HG02678 (cell line): Measurements from ENCODE around the gene MIOX.
A peak's percentile ranks its signal among the peaks of the same experiment; 100 is the strongest.
"Not testable (repeated sequence)": the region's sequence is repeated elsewhere in the genome, so short reads cannot be mapped to it uniquely, and the experiment has no call there.

Experiments used
- ATAC-seq: cut with Tn5 transposase; IDR thresholded peaks from one replicate; pipeline ENCODE4 v1.9.1; 2021; ENCODE audit warnings: mild to moderate bottlenecking, moderate library complexity; ENCODE audit not compliant: unreplicated experiment

The MIOX gene

DNA sequence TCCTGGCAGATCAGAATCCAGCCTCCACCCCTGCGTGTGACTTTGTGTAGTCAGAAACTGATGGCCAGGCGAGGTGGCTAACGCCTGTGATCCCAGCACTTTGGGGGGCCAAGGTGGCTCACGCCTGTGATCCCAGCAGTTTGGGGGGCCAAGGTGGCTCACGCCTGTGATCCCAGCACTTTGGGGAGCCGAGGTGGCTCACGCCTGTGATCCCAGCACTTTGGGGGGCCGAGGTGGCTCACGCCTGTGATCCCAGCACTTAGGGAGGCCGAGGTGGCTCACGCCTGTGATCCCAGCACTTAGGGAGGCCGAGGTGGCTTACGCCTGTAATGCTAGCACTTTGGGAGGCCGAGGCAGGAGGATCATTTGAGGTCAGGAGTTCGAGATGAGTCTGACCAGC is 26.5 kb downstream of the MIOX start:
- ATAC-seq = no peak

DNA sequence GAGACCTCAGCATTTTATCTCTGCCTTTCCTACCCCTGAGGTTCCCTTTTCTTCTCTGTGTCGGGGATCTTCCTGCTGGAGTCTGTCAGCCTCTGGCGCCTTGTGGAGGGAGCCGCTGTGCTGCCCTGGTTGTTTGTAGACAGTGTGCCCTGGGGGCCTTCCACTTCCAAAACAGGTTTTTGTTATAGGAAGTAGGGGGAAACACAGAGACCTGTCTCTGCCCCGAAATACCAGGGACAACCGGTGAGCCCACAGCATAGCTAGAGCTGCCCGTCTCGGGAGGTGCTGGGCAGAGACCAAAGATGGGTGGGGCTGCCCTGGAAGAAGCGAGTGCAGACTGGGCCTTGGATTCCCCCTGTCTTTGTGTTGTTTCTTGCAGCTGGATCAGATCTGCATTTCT is 29.4 kb downstream of the MIOX start:
- ATAC-seq = no peak

DNA sequence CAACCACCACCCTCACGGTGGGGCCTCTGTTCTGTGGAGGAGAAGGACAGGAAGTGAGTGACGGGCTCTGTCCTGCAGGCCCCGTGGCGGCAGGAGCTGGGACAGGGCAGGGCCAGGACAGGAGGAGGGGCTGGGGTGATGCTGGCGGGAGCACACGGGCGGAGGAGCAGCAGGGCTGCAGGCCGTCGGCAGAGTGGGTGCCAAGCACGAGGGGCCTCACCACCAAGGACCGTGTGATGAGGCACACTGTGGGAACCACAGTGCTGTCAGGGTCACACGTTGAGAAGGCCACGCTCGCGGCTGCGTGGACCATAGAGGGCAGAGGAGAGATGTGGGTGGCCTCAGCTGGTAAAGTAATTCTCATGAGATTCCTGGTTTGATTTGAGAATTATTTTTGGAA is 30.2 kb downstream of the MIOX start:
- no peak for ATAC-seq

DNA sequence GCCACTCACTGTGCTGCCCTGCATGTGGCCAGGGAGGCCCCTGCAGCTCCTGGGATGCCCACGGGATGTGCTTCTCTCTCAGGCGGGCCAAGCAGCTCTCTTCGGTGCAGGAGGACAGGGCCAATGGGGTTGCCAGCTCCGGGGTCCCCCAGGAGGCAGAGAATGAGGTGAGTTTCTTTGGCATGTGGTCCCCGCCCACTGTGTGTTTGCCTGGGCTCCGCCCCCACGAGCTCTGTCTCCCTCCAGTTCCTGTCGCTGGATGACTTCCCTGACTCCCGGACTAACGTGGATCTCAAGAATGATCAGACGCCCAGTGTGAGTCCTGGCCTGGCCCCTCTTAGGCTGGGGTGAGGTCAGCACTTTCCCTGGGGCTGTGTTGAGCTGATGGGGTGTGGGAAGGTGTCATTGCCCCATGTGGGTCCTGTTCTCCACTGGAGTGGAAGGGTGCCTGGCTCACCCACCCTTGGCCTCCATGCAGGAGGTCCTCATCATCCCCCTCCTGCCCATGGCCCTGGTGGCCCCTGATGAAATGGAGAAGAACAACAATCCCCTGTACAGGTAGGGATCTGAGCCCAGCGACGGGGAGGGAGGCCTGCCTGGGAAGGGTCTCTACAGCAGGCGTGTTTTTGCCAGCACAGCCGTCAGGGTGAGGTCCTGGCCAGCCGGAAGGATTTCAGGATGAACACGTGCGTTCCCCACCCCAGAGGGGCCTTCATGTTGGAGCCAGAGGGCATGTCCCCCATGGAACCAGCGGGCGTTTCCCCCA is 31.0 kb downstream of the MIOX start:
- no peak for ATAC-seq

DNA sequence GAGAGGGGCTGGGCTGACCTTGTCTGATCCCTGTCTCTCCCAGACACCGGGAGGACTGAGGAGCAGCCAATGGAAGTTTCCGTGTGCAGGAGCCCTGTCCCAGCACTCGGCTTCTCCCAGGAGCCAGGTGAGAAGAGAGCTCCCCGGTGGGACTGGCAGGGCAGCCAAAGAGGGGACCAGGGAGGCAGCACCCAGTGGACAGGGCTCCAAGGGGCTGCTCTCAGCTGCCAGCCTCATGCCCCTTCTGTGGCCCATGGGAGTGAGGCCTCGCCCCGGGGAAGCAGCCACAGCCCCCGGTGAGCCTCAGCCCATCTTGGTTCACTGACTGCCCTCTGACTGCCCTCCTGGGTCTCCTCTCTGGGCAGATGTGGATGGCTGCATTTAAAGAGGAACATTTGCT is 31.9 kb downstream of the MIOX start:
- ATAC-seq = no peak

DNA sequence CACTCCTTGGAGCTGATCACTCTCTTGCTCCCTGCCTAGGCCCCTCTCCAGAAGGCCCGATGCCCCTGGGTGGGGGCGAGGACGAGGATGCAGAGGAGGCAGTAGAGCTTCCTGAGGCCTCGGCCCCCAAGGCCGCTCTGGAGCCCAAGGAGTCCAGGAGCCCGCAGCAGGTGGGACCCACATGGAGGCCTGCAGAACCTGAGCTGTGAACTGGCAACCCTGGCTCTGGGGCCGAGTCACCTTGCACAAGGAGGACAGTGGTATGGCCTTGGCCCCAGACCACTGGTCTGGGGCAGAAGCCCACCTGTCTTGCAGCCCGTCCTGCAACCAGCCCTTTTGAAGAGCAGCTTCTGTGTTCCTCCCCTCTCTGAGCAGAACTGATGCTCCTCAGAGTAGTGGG is 32.5 kb downstream of the MIOX start:
- no peak for ATAC-seq

DNA sequence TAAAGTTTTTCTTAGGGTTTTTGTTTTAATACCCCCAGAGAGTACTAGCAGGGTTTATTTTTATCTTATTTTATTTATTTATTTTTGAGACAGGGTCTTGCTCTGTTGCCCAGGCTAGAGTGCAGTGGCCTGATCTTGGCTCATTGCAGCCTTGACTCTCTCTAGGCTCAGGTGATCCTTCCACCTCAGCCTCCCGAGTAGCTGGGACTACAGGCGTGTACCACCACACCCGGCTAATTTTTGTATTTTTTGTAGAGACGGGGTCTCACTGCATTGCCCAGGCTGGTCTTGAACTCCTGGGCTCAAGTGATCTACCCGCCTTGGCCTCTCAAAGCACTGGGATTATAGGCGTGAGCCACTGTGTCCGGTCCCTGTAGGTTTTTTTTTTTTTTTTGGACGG is 33.5 kb downstream of the MIOX start:
- ATAC-seq = not testable (repeated sequence)

DNA sequence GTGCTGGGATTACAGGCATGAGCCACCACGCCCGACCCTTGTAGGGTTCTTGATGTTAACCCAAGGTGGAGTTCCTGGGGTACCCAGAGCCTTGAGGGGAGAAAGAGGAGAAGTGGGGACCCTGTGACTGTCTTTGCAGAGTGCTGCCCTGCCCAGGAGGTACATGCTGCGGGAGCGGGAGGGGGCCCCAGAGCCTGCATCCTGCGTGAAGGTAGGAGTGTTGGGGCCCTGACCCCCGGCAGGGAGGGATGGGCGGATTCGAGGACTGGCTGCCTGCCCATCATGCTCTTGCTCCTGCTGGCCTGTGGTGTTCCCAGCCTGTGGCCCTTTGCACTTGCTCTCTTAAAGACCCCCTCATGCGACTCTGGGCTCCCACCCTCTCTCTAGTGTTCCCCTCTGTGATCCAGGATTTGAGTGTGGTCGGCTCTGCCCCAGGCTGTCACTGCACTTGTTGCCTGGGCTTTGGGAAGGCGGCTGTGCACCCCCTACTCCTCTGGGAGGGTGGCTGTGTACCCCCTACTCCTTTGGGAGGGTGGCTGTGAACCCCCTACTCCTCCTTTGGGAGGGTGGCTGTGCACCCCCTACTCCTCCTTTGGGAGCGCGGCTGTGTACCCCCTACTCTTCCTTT is 34.3 kb downstream of the MIOX start:
- ATAC-seq = no peak

DNA sequence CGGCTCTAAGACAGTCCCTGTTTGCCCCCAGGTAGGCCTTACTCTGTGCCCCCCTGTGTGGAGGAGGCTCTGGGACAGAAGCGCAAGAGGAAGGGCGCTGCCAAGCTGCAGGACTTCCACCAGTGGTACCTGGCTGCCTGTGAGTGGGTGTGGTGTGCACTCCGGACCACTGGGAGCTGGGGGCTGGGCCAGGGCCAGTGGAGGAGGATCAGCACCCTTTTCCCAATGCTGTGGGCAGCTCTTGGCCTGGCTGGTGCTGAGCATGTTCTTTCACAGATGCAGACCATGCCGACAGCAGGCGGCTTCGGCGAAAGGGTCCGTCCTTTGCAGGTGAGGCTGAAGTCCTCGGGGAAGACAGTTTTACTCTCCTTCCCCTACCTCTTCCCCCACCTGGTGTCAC is 35.1 kb downstream of the MIOX start:
- ATAC-seq = no peak

DNA sequence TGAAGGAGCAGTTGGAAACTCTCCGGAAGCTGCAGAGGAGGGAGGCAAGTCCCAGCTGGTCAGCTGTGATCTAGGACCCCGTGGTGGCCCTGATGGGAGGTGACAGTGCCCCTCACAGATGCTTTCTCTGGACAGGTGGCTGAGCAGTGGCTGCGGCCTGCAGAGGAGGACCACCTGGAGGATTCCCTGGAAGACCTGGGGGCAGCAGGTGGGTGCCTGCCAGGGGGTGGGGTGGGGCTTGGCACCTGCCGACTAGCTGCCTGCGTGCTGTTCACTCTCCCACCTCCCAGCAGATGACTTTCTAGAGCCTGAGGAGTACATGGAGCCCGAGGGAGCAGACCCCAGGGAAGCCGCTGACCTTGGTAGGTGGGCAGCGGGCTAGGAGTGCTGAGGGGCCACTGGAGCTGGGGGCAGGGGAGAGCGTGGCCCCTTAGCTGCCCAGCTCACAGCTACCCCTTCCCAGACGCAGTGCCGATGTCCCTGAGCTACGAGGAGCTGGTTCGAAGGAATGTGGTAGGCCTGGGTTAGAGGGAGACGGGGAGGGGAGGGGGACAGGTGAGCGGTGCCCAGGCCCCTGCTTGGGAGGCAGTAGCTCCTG is 35.6 kb downstream of the MIOX start:
- ATAC-seq = no peak

DNA sequence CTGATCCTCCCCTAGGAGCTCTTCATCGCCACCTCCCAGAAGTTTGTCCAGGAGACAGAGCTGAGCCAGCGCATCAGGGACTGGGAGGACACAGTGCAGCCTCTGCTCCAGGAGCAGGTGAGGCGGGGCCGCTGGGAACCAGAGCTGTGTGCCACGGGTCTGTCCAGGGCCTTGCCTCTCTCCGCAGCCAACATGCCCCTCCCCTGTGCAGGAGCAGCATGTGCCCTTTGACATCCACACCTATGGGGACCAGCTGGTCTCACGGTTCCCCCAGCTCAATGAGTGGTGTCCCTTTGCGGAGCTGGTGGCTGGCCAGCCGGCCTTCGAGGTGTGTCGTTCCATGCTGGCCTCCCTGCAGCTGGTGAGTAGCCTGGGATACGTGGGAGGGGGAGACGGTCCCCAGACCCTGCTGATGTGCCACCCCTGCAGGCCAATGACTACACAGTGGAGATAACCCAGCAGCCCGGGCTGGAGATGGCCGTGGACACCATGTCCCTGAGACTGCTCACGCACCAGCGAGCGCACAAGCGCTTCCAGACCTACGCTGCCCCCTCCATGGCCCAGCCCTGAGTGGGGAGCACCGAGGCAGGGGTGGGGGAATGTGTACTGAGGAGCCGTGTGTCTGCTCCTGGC is 36.3 kb downstream of the MIOX start:
- ATAC-seq = no peak

DNA sequence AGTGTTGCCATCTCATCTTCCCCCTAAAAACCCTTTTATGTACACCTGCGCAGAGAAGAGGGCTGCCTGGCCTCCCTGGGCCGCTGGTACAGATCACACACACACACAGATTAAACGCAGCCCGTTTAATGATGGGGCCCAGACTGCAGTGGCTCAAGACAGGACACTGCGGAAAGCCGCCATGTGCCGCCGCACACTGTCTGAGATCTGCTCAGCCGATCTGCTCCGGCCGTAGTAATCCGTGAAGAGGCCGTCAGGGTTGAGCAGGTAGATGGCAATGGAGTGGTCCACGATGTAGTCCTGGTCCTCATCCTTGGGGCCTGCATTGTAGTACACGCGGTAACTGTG is 36.8 kb downstream of the MIOX start:
- ATAC-seq = no peak

DNA sequence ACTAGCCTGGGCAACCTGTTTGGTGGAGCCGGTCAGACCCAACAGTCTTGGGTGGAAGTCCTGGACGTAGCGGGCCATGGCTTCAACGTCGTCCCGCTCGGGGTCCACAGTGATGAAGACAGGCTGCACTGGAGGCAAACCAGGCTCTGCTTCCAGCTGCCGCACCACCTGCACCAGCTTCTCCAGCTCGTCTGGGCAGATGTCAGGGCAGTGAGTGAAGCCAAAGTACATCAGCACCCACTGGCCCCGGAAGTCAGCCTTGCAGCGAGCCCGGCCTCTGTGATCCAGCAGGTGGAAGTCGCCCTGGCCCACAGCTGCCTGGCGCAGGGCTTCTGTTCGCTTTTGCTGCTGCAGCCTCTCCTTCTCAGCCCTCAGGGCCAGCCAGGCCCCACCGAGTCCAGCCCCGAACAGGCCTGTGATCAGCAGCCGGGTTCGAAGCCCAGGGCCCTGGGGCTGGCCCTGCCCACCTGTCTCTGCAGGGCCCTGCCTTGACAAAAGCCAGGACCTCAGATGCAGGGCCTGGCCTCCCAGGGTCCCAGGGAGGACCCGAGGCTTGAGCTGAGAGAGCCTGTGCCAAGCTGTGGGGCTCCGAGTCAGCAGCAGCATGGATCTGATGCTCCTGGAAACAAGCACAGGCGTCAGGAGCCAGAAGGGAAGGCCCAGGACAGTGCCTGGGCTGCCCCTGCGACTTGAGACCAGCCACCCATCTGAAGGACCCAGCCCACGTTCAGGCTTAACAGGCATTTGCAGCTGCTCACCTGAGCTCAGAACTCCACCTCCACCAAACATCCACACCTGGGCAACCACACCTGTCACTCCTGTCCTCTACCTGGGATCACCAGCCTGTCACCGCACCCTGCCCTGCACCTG is 37.4 kb downstream of the MIOX start:
- ATAC-seq = no peak

DNA sequence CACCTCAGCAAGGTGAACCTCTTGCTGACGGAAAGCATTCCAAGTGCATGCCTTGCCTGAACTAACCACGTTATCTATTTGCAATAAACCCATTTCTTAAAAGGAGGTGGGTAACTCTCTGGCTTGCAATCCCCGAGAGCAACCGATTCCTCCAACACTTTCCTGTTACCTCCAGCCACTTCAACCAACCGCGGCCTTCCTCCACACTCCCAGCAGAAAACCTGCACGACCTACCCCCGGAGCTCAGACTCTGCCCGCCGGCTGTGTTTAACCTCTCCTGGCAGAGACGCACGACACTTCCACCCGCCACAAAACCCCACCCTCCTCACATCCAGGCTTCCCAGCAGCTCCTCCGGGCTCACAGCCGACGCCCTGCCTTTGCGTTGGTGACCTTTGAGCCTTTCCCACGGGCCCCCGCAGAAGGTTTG is 38.0 kb downstream of the MIOX start:
- no peak for ATAC-seq

DNA sequence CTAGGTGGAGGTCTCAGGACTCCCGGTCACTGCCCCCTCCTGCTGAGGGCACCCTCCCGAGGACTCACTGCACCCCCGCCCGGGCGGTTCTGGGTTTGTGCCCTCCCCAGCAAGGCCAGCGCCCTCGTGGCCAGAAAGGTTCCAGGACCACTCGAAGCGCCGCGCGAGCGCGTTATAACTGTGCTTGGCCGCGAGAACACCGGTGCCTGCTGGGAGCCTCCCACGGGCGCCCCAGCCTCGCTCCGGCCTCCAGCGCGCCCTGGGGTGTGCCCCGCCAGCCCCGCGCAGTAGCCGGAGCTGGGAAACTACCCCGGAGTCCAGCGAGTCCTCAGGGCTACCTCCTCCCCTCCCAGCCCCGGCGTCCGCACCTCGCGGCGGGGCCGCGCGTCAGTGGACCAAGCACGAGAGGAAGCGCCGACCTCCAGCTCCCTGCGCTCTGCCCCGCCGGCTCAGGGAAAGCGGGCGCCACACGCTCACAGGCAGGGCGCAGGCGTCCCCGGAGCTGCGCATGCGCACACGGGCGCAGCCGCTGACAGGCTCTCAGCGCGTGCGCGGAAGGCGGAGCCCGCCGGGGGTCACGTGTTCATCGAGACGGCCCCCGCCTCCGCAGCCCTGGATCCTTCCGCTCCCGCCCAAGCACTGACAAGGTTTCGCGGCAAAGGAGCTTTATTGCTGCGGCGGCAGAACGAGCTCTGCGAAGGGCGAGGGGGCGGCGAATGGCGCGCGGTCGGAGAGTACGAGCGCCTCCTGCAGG is 38.6 kb downstream of the MIOX start, which contains the start of gene SCO2:
Gene SCO2, minus strand, starts transcription at position 495 of the 754 bp plus-strand sequence. CDS start 1,187 bp downstream, outside the sequence.
- peak; percentile 47 for ATAC-seq

DNA sequence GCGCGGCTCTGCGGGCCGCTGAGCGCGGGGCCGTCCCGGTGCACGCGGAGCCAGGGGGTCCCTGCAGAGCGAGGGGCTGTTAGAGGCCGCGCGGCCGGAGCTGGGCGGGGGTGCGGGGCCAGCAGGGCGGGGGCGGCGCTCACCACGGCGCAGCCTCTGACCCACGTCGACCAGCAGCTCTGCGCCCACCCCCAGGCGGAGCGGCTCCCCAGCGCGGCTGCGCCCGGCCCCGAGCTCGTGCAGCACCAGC is 39.1 kb downstream of the MIOX start:
- ATAC-seq = no peak

DNA sequence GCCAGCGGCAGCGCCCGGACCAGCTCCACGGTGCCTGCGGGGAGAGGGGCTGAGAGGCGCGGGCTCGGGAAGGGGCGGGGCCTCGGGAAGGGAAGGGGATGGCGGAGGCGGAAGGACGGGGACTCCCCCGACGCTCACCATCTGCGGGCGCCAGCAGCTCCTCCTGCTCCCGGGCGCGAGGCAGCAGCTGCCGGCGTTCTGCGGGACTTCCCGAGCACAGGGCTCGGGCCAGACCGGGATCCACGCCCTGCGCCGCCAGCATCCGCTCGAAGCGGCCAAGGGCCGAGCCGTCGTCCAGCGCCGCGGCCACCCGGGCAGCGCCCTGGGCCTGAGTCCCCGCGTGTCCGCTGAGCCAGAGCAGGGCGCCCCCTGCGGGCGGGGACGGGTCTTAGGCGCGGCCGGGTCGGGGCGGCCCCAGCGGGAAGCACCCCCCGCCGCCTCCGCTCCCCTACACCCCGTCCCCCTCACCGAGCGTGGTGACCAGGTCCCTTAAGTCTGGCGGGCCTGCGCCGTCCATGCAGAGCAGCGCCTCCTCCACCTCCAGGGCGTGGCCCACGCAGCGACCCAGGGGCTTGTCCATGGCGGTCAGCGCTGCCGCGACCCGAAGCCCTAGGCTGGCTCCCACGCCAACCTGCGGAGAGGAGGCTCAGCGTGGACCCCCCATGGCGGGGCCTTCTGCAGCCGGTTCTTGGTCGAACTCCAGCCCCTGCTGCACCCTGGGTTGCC is 39.6 kb downstream of the MIOX start:
- ATAC-seq = peak; percentile 26

DNA sequence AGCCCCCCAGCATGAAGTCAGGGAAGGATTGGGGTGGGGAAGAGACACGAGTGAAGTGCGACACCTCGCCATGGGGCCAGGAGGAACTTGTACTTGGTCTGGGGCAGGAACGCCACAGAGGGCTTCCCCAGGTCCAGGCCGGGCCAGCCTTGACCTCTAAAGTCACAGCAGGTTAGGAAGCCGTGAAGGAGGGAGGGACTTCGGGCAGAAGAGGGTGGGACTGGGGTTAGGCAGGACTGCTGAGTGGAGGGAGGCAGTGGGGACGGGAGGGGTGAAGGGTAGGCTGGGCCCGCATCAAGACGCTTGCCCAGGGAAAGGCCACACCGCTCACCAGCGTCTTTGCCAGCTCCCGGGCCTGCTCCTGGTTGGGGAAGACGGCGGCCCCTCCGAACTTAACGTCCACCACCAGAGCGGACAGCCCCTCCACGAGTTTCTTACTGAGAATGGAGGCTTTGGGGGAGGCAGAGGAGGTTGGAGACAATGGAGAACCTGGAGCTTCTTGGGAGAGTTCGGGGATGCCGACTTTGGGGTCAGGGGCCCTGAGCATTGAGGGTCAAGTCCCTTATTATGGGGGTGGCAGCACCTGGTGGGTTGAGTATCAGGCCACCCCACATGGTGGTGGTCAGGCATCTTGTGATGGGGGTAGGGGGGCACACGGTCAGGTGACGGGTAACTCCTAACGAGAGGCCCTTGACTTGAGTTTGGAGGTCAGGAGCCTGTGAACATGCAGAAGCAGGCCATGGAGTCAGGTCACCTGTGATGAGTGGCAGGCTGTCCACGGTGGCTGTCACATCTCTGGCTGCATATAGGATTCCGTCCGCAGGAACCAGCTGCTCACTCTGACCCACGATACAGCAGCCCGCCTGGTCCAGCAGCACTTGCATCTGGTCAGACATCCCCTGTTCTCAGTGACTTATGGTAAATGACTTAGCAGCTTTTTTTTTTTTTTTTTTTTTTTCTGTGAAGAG is 40.5 kb downstream of the MIOX start:
- ATAC-seq = no peak
